Measurements from ENCODE around the gene EXOSC1.
A peak's percentile ranks its signal among the peaks of the same experiment; 100 is the strongest.
"Not testable (repeated sequence)": the region's sequence is repeated elsewhere in the genome, so short reads cannot be mapped to it uniquely, and the experiment has no call there.

EXOSC1 gene, protein sequence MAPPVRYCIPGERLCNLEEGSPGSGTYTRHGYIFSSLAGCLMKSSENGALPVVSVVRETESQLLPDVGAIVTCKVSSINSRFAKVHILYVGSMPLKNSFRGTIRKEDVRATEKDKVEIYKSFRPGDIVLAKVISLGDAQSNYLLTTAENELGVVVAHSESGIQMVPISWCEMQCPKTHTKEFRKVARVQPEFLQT

DNA sequence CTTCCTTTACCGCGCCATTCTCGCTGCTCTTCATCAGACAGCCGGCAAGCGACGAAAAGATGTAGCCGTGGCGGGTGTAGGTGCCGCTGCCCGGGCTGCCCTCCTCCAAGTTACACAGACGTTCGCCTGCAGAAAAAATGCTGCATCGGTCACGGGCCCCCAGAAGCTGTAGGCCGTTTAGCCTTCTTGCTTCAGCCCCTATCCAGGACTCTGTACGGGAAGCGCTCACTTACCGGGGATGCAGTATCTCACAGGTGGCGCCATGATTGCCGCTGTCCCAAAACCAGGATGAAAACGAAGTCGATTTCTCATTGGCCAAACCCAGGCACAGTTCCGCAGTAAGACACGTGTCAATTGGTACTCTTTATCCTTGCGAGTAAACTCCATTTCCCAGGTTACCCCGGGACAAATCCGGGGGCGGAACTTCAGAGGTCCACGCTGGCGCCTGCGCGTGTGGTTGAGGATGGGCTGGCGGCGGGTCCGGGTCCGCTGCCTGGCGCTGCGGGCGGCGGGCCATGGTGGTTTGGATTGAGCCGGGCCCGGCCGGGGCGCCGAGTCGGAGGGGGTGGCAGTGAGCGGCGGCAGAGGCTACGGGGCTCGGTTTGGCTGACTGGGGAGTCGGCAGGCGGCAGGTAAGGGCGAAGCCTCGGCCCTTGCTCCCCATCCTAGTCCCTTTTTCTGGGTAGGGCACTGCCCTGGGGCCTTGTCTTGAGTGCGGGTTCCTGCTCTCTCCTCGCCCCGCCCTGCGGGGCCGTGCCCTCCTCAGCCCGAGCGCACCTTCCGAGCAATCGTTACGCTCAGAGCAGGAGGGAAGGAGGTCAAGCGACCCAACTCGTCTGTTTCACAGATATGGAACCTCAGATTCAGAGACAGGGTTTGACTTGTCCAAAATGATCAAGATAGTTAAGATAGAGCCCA lies at the start of gene EXOSC1, which contains the start of gene ZDHHC16:
Gene EXOSC1, minus strand, starts transcription at position 285 of the 918 bp plus-strand sequence. Its CDS starts 21 bp downstream, at position 264.
Gene ZDHHC16, plus strand, starts transcription at position 454 of the 918 bp plus-strand sequence. CDS start 5,501 bp downstream, outside the sequence.
- peak; percentile 95 for DNase-seq

DNA sequence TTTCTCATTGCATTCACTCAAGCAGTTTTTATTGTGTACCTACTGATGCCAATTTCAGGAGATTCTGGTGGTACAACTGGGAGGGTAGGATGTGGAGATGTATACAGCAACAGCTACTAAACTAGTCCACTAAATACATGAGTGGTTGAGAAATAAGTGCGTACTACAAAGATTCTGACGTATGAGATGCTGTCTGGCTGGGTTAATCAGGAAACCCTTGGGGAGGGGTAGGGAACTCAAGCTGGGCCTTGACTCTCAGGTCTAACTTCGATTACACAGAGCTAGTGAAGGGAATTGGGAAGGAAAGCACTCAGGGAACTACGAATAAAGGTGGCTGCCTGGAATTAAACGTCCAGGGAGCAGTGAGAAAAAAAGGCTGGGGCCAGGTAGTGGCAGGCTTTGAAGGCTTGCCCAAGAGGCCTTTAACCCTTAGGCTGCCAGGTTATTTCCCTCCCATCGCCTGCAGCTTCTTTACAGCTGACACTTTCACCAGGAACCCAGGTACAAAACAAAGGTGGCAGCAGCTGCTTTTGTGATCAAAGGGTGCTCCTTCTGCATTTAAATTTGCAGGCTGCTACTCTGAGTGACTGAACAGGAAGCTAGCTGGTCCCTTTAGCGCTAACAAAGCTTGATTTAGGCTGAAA lies 49.2 kb upstream of the EXOSC1 start:
- no peak for DNase-seq

DNA sequence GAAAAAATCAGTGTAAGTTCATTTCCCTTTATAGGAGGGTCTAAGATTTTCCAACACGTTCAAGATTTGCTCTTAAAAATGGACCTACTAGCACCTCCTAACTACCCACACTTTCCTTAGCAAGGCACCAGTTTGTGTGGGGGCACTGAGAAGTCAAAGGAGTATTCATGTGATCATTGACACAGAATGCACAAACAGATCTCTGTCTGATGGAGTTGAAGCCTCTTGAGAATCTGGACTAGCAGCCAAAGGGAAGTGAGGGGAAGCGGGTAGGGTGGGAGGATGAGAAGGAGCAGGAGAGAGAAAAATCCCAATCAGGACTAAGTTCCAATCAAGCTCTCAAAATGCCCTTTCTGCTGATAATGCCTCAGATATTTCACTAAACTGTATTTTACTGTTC lies 48.3 kb upstream of the EXOSC1 start:
- no peak for DNase-seq

DNA sequence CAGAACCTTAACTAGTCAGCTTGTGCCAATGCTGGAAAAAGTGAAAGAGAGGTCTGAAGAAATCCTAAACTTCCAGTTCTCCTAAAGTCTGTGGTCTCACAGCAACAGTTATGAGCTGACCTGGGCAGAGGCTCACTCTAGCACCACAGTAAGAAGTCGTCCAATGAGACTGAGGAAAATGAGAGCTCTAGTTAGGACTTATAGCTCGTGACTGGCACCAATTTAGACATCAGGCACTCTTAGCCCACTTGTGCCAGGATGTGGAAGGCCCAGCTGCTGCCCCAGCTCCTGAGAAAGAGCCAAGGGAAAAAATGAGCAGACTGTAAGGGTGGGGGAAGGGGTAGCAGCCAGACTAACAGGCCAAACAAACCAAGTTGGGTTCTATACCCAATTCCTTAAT lies 44.8 kb upstream of the EXOSC1 start:
- DNase-seq: no peak

DNA sequence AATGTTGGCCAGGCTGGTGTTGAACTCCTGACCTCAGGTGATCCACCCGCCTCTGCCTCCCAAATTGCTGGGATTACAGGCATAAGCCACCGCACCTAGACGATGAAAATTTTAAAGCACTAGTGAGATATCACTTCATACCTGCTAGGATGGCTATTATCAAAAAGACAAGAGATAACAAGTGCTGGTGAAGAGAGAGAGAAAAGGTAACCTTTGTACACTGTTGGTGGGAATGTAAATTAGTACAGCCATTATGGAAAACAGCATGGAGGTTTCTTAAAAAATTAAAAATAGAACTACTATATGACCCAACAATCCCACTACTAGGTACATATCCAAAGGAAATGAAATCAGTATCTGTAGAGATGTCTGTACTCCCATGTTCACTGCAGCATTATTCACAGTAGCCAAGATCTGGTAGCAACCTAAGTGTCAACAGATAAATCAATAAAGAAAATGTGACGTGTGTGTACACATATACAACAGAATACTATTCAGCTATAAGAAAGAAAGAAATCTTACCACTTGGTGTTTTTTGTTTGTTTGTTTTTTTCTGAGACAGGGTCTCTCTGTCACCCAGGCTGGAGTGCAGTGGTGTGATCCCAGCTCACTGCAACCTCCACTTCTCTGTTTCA lies 40.0 kb upstream of the EXOSC1 start:
- DNase-seq: no peak

DNA sequence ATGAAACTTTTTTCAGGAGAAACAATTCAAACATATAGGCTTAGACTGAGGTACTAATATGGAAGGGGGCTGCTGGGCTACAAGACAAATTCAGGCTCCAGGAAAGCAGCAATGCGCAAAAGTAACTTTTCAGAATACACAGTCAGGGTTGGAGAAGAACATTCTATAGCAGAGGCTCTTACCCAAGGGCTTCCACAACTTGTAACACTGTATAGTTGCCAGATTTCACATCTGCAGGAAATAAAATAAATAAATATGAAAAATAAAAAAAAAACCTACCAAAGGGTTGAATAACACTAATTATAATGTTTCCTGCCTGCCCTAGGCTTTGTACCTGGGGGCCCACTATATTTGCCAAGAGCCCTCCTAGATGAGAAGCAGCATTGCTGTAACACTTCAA lies 38.1 kb upstream of the EXOSC1 start:
- DNase-seq: no peak

DNA sequence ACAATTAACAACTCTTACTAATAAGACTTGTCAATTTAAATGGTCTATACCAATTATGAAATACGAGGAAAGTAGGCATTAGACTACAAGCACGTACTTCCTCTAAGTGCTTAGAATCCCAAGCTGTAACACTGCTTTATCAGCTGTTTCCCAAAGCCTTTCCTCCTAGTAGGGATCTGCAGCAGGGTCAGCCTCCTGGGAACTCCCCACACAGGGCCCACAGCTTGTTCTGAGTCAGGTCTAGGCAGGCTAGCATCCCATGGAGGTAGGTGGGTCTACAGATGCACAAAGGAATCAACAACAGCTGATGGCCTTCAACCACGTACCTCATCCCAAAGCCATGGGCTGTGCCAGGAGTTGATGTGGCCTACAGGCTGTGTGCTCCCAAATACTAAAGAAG lies 37.7 kb upstream of the EXOSC1 start:
- no peak for DNase-seq

DNA sequence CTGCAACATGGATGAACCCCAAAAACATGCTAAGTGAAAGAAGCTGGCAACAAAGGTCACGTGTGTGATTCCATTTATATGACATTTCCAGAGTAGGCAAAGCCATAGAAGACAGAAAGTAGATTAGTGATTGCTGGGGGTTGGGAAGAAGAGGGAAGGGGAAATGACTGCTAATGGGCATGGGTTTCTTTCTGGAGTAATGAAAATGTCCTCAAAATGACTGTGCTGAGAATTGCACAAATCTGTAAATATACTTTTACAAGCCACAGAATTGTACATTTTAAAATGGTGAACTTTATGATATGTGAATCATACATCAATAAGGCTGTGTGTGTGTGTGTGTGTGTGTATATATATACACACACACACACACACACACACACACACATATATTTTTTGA lies 36.6 kb upstream of the EXOSC1 start:
- no peak for DNase-seq

DNA sequence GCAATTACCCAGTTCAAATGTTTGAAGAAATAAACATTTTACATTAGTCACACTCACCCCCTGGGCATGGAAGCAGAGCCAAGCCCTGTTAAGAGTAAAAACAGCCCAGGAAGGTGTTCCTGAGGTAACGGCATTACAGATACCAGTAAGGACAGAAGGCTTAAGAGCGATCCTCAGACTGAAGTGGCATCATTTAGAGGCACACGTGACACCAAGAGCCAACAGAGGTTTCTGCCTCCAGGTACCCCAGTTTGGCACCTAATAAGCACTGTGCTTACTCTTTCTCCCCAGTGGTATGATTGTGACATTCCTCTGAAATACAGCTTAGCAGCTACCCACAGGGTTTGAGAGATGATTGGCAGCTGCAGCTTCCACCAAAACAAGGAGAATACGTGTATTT lies 35.3 kb upstream of the EXOSC1 start:
- DNase-seq: no peak

DNA sequence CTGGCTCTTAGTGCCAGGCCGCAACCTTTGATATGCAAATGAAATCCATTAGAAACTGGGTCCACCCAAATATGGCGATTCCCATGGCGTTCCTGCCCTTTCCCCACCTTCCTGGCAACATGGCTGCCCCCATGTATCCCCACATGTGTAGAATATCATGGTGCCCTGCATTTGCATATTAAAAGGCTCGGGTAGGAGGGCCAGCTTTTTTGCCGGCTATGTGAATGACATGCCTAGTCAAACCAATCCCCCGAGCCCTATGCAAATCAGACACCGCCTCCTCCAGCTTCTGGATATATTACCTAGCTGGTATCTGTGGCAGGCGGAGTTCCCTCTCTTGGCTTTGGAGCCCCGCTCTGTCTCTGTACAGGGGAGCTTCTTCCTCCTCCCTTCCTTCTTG lies 34.1 kb upstream of the EXOSC1 start:
- no peak for DNase-seq

DNA sequence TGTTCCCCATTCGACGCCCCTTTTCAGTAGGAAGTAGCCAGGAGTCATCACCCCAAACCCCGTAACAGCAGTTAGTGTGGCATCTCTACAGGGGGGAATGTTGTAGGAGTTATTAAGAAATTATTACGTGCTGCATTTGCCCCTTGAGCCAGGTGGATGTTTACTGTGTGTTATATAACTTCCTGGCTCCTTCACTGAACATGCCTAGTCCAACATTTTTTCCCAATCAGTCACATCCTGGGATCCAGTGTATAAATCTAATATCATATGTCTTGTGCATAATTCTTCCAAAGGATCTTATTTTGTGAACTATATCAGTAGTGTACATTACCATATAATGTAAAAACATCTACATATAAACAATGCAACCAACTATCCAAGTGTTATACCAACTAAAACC lies 33.6 kb upstream of the EXOSC1 start:
- DNase-seq: not testable (repeated sequence)

DNA sequence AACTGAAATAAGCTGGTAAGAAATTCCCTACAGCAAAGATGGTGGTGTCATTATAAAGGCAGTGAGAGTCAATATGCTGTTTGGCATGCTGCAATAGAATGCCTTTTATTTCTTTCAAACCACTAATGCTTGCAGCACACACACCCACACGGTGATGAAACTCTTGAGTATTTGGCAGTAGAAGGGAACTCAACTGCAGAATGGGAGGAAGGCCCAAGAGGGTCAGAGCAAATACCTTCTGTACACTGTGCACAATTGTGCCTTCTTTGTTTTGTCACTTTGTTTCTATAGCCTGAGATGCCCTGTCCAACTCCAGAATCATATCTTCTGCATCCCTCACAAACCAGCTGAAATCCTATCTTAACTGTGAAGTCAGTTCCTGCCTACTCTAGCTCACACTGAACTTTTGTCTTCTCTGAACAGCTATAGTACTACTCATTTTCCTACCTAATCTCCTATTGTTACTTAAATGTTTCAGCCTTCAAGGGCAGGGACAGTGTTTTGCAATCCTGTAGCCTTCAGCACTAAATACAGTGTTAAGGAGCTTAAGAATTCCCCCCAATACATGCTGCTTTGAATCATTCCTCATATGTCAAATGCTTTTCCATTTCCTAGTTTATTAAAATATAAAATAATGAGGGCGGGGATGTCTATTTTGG lies 30.3 kb upstream of the EXOSC1 start:
- no peak for DNase-seq

DNA sequence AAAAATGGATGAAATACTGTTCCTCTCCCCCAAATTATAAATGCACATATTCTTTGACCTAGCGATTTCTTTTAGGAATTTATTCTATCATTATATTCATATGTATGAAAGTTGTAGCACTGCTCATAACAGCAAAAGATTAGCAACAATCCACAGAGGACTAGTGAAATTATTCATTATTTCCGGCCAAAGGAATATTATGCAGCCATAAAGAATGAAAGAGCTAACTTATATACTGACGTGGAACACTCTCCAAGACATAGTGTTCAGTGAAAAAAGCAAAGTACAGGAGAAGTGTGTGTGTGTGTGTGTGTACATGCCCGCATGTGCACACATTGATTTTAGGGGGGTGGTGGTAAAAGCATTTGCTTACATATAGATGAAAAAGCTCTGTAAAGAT lies 29.1 kb upstream of the EXOSC1 start:
- DNase-seq: no peak

DNA sequence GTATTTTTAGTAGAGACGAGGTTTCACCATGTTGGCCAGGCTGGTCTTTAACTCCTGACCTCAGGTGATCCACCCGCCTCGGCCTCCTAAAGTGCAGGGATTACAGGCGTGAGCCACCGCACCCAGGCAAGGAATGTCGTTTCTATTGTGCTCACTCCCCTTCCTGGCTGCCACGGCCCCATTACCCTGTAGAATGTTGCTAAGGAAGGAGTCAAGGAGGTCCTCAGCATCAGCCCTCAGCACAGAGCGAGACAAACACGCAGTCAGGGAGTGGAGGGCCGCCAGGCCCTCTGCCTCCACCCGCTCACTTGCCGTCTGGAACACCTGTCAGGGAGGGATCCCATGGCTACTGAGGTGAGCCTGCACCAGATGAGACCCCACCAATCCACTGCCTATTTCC lies 23.0 kb upstream of the EXOSC1 start:
- DNase-seq: not testable (repeated sequence)

DNA sequence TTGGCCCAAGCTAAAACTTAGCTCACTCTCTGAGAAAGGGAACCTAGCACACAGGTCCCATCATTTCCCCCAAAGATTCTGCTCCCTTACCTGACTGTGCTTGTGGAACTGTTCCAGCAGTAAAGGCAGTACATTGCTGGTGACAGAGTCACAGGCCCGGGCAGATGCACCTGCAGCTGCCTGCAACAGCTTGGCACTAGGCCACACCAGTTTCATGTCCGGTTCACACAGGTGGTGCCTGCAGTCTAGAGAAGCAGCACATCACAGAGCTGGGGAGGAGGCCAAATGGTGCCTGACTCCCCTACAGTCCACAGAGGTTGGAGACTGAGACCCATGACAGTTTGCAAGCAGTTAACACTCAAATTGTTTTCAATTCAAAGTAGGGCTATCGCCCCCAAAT lies 22.4 kb upstream of the EXOSC1 start:
- DNase-seq: no peak

DNA sequence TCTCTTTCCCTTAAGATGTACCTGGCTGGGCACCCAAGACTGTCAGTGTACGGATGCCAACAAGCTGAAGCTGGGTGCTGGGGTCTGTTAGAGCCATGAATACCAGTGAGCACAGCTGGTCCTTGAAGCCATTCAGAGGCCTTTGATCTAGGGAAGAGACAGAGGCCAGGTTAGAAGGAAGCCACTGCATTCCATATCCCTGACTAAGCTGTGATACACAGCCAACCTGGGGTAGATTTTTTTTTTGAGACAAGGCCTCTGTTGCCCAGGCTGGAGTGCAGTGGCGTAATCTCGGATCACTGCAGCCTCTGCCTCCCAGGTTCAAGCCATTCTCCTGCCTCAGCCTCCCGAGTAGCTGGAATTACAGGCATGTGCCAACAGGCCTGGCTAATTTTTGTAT lies 20.9 kb upstream of the EXOSC1 start:
- DNase-seq: no peak

DNA sequence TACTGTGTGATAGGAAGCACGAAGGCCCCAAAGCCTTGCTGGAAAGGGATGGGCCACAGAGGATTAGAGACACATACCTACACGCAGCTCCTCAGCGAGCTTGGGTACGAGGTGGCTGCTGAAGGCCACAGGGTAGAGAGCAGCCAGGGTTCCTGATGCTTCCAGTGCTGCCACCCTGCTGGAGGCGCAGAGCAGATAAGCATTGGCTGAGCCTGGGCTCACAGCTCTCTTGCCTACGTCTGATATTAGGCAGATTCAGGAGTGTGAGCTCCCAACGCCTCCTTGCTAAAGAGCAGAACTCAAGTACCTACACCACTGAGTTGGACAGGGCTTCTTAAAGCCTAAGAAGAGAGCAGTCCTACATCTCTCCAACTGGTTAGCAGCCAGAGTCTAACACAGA lies 20.2 kb upstream of the EXOSC1 start:
- no peak for DNase-seq

DNA sequence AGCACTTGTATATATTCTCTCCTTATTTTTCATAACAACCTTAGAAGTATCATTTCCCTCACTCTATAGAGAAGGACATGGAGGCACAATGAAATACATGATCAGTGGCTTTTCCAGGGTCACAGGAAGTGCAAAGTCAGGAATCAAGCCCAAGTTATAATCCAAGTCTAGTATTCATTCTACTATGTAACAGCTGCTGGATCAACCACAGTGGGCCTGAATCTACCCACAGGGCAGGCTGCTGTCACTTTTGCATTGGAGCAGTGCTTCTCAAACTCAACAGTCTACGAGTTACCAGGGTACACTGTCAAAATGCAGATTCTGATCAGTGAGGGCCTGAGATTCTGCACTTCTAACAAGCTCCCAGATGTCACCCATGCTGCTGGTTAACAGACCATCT lies 18.4 kb upstream of the EXOSC1 start:
- DNase-seq: no peak

DNA sequence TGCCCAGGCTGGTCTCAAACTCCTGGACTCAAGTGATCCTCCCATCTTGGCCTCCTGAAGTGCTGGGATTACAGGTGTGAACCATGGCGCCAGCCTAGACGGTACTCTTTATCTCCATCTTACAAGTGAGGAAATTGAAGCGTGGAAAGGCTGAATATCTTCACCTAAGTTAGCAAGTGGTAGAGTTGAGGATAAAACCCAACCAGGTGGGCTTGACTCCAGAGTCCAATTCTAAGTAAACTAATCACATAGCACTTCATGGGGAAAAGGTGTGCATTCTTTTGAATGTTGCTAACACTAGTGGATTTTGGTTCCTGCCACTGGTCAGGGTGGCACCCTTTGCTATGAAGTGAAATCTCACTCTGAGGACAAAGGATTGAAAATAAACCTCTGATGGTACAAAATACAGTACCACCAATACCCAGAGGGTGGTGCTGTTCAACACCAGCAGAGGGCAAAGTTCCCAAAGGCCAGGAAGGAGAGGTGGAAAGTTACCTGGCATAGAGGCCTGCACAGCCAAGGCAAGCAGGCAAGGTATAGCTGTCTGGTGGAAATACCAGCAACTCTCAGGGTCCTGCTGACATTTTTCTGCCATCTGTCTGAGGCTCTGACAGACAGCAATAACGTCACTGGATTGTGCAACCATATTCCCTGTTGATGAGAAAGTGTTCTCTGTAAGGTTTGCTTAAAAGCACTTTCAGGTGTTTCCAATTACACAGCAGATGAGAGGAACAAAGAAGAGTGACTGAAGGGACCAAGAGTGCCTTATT lies 17.7 kb upstream of the EXOSC1 start:
- peak; percentile 30 for DNase-seq

DNA sequence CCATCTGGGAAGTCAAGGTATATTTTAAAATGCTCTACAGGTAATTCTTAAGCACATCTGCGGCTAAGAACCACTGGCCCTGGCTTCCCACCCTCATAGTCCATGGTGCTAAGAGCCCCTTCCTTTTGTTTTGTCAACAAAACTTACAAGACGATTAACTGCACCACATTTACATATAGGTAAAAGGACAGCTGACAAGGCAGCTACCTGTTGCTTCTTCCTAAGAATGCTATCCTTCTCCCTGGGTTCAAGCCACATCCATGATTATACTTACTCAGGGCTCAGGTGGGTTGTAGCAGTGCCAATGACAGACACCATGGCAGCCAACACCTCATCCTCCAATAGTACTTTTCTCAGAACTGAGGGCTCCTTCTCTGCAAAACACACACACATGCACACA lies 16.5 kb upstream of the EXOSC1 start:
- no peak for DNase-seq

DNA sequence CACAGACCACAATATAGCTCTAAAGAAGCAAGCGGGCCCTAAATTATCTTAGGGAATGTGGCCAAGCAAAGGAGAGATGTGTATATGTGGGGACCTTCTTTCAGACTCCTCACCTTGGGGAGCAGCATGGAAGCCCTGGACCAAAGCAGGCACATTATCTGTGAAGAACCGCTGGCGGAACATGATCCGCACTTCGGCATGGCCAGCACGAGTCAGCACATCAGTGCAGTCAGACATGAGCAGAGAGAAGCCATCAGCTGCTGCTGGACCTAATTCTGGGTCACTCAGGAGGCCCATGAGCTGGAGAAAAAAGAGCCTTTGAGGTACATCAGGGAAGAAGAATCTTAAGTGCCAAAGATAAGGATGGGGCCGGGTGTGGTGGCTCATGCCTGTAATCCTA lies 14.1 kb upstream of the EXOSC1 start:
- no peak for DNase-seq

DNA sequence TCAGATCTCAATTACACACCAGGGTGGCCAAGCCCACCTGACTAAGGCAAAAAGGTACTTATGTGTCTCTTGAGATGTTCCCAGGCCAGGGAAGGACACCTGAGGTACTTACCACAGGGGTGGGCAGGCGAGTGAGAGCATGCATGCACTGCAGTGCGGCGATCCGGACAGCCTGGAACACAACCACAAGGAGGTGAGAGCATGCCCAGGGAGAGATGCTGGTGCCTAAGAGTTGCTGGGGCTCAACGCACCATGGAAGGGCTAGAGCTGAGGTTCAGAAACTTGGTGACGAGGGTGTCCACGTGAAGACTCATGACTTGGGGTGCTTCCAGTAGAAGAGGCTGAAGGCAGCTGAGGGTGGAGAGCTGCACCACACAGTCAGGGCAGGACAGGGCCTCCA lies 13.3 kb upstream of the EXOSC1 start:
- no peak for DNase-seq
